H7 (cell line): ENCODE measurements around the gene GOLGA6A. TPM values are rescaled to one million over a fixed set of nuclear protein-coding genes. Genes with fewer than 3 reads are reported as not detected.
"Not testable (repeated sequence)": the region's sequence is repeated elsewhere in the genome, so short reads cannot be mapped to it uniquely, and the experiment has no call there.

Experiments
- DNase-seq: peaks from one replicate; pipeline ENCODE4 v3.0.0; 2012
- H3K27me3 ChIP-seq: 2 replicates; pipeline ENCODE4 v1.6.0; 2011; ENCODE audit warnings: mild to moderate bottlenecking, low read length; ENCODE audit not compliant: control insufficient read depth, insufficient read depth
- H3K36me3 ChIP-seq: replicated peaks from 2 replicates; pipeline ENCODE4 v1.5.1; 2011; ENCODE audit warnings: low read length; ENCODE audit not compliant: control insufficient read depth, insufficient read depth
- H3K4me3 ChIP-seq: 2 replicates; pipeline ENCODE4 v1.5.1; 2011; ENCODE audit warnings: low read depth, mild to moderate bottlenecking, control low read depth, low read length, moderate library complexity; ENCODE audit not compliant: insufficient read depth
- total RNA-seq: library from RNA; depleted of rRNA; stranded (reverse); fragments of >200 nt; shearing (Covaris generic); gene quantifications from 2 replicates; pipeline ENCODE4 v1.2.3, GENCODE V29; 2014

Gene GOLGA6A
- total RNA-seq, 1 experiment from 2014 or later, result 2.2 TPM

- H3K4me3 ChIP-seq, H3K36me3 ChIP-seq, DNase-seq, H3K27me3 ChIP-seq: not testable (repeated sequence)
These were observed 29.8 kb downstream of the GOLGA6A start for GRCh38 chr15:74052271-74053260.

DNA sequence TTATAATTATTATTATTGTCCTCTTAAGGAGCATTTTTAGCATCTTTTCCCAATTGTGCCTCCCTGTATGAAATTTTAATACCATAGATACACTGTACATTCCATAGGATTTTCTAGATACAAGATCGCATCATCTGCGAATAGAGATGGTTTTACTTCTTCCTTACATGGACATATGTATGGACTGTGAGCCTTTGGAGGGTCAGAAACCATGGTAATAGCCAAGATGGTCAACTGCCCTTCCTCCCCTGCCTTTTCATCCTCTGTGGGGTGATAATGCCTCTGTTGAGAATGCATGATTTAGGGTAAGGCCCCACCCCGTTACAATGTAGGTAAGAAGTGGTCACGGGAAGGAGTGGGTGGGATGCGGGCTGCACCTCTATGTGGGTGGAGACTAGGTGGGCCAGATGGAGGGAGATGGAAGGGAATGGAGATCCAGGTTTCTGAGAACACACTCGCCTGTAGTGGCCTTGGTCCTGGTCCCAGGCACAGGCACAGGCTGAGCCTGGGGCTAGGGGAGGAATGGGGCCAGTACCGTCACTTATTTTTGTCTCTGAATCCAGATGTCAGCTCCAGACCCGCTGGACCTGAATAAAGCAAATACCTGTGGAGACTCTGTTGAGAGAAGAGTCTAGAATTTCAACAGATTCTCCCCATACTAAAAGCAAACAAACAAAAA, 31.7 kb downstream of the GOLGA6A start:
- H3K36me3 ChIP-seq, result no peaks in the 10 kb centered on the region
- no peaks in the 10 kb centered on the region for H3K27me3 ChIP-seq

GRCh38 chr15:74050127-74050526, 32.2 kb downstream of the GOLGA6A start:
- no peak overlapping the region for H3K4me3 ChIP-seq
- H3K36me3 ChIP-seq, result no peaks in the 10 kb centered on the region
- DNase-seq, result no peak
- no peaks in the 10 kb centered on the region for H3K27me3 ChIP-seq

More for the DNA sequence above, 31.7 kb downstream of the GOLGA6A start:
- DNase-seq, result no peak
- H3K4me3 ChIP-seq, result no peak overlapping the region

GRCh38 chr15:74046275-74046674, 36.1 kb downstream of the GOLGA6A start:
- H3K27me3 ChIP-seq, result no peaks in the 10 kb centered on the region
- no peaks in the 10 kb centered on the region for H3K36me3 ChIP-seq
- no peak overlapping the region for H3K4me3 ChIP-seq
- no peak for DNase-seq

DNA sequence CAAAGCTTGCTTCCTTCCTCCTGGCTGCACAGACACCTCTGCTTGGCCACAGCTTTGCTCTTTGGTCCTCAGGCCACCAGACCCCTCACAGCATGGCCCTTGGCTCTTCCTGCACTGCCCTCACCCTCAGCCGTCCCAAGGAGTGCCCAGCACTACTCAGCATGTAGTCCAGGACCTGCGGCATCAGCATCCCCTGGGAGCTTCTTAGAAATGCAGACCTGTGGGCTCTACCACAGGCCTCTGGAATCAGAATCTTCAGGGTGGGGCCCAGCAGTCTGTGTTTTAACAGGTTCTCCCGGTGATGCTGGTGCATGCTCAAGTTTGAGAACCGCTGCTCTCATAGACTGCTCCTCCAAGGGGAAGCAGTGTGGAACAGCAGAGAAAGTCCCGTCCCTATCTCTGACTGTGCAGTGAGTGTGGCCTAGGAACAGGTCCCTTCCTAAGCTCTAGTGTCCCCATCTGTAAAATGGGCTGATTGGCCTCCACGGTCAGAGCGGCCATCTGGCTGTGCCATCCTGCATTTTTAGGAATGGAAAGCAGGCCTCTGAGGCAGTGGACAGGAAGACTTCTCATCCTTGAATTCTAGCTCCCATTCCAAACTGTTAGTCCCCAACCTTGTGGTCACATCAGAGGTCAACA, 36.6 kb downstream of the GOLGA6A start:
- Histone ChIP-seq H3K36me3 (no peaks in the 10 kb centered on the region), H3K4me3 (no peak overlapping the region), H3K27me3 (no peaks in the 10 kb centered on the region)
- no peak for DNase-seq

GRCh38 chr15:74045184-74045583, 37.2 kb downstream of the GOLGA6A start:
- DNase-seq, result no peak
- Histone ChIP-seq H3K27me3 (no peaks in the 10 kb centered on the region), H3K36me3 (no peaks in the 10 kb centered on the region), H3K4me3 (no peak overlapping the region)

DNA sequence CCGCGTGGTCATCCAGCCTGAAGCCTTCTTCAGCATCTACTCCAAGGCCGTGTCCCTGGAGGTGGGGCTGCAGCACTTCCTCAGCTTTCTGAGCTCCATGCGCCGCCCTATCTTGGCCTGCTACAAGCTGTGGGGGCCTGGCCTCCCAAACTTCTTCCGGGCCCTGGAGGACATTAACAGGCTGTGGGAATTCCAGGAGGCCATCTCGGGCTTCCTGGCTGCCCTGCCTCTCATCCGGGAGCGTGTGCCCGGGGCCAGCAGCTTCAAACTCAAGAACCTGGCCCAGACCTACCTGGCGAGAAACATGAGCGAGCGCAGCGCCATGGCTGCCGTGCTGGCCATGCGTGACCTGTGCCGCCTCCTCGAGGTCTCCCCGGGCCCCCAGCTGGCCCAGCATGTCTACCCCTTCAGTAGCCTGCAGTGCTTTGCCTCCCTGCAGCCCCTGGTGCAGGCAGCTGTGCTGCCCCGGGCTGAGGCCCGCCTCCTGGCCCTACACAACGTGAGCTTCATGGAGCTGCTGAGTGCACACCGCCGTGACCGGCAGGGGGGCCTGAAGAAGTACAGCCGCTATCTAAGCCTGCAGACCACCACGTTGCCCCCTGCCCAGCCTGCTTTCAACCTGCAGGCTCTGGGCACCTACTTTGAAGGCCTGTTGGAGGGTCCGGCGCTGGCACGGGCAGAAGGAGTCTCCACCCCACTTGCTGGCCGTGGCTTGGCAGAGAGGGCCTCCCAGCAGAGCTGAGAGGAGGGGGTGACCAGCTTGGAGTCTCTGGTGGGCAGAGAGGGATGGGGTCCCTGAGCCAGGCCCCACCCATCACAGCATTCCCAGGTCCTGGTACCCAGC, 37.9 kb downstream of the GOLGA6A start:
- Histone ChIP-seq H3K27me3 (no peaks in the 10 kb centered on the region), H3K36me3 (no peaks in the 10 kb centered on the region), H3K4me3 (no peak overlapping the region)
- DNase-seq, result no peak

DNA sequence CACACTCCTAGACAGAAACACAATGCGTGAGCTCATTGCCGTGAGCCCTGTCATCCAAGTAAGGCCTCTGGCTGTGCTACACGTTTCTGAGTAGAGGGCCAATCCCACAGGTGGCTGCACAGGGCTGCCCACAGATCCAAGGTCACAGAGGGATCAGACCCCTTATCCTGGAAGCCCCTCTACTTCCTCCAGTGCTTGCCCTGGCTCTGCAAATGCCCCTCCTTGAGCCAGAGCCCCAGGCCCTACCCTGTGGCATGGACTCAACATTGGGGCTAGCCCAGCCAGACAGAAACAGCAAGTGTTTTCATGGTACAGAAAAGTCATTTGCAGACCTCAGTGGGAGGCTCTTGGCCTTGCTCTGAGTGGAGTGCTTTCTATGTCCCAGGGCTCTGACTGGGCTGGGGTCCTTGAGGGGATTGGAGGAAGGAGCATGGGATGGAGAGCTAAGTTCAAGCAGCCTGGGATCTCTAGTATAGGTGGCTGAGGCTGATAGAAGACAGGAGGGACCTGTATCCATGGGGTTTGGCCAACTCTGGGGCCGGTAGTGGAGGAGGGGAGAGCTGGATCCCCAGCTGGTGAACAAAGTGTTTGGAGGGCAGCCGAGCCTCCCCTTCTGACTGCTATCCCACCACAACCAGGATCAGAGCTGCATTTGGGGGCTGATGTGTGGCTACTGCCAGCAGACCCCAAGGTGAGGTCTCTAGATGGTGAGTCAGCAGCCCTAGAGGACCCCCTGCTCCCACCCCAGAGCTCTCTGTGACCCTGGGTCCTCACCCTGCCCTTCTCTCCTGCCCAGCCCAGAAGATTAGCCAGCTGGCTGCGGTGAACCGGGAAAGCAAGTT, 38.7 kb downstream of the GOLGA6A start:
- DNase-seq, result no peak
- no peaks in the 10 kb centered on the region for H3K36me3 ChIP-seq
- no peaks in the 10 kb centered on the region for H3K27me3 ChIP-seq
- no peak overlapping the region for H3K4me3 ChIP-seq

- no peak for DNase-seq
- Histone ChIP-seq H3K36me3 (no peaks in the 10 kb centered on the region), H3K27me3 (no peaks in the 10 kb centered on the region), H3K4me3 (no peak overlapping the region)
These were observed 39.5 kb downstream of the GOLGA6A start for GRCh38 chr15:74042603-74043424.

DNA sequence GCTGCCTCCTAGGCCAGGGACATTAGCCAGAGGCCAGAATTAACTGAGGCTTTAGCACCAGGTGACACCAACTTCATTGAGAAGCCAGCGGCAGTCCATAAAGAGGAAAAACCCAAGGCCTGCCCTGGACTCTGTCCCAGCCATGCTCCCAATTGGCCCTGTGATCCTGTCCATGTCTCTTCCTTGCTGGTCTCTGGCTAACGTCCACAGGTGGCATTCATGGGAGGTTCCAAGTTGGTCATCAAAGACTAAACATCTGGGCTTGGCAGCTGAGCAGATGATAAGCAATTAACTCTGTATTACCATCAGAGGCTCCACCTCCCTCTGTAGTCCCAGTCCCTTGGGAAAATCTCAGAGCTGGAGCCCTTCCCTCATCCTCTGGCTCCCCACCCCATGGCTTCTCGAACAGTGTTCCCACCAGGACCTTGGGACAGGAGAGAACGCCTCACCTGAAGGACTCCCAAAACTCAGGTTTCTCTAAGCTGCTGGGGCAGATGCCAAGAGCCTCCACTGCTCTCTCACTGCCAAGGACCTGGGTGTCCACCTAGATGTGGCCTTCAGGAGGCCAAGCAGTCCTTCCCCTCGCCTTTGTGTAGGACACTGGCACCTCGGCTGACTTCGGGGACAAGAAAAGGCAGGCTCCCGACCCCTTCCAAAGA, 40.4 kb downstream of the GOLGA6A start:
- no peaks in the 10 kb centered on the region for H3K27me3 ChIP-seq
- DNase-seq, result no peak

DNA sequence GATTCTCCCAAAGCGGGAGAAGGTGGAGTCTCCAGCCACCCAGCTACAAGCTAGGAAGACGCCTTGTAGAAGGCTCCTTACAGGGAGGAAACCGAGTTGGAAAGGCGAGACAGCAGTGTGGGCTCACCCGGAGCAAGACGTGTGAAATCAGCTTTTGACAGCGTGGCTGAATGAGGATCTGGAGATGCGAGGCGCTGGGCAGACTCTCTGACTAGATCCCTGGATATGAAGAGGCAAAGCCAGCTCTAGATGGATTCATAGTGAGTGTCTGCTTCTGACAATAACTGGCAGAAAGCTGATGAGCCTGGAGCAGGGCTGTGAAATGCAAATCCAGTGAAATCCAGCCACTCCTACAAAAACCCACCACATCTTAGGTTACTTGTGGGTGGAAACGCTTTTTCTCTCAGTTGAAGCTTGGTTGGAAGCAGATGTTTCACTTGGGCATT, 41.0 kb downstream of the GOLGA6A start:
- DNase-seq, result no peak
- no peaks in the 10 kb centered on the region for H3K36me3 ChIP-seq
- H3K4me3 ChIP-seq, result no peak overlapping the region
- H3K27me3 ChIP-seq, result no peaks in the 10 kb centered on the region

More for the DNA sequence above, 40.4 kb downstream of the GOLGA6A start:
- H3K36me3 ChIP-seq, result no peaks in the 10 kb centered on the region
- no peak overlapping the region for H3K4me3 ChIP-seq

GRCh38 chr15:74040109-74040850, 42.1 kb downstream of the GOLGA6A start:
- H3K27me3 ChIP-seq, result no peaks in the 10 kb centered on the region
- peak; percentile 60 for DNase-seq
- H3K36me3 ChIP-seq, result no peaks in the 10 kb centered on the region; the same call in 1 of the 2 replicates
- H3K4me3 ChIP-seq, result no peak overlapping the region
